ENCODE results near the gene CHRM3.

The CHRM3 gene

DNA sequence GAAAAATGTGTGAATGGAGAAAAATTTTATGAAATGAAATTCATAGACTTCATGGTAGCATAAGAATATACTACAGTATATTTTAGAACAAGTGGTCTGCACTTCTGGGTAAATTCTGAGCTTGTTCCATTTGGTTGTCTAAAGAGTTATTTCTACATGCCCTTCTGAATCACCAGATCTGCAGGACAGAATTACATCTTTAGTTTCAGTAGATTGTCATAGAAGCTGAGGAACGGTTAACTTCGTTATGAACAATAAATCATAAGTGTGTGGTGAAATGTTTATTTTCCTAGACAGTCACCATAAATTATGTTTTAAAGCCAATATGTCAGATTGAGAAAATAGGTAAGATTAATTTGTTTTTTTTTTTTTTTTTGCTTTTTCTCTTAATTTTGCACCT is 30.9 kb downstream of the CHRM3 start:
- DNase-seq: no peak

DNA sequence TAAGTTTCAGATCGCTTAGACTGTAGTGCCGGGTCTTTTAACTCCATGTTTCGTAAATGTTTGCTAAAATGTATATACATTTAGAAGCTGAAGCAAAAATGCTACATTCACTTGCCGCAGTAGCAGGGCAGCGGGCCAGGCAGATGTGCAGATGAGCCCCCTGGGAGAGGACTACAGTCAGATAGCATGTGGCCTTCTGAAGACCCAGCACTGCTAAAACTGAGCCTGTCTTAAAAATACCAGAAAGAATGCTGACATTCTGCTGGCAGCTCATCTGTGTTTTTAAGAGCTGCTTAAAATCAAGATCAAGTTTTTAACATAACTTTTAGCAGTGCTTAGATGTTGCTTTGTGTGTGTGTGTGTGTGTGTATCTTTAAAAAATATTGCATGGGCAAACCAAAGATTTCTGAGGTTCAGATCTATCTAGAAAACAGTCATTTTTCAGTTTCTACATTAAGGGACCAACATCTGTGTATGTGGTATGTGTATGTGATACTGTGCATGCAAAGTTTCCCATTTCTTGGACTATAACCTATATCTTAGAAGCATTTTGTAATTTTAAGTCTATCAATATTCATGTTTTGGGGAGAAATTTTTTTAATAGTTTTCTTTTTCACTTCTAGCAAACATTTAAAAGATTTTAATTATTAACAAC is 31.7 kb downstream of the CHRM3 start:
- no peak for DNase-seq

DNA sequence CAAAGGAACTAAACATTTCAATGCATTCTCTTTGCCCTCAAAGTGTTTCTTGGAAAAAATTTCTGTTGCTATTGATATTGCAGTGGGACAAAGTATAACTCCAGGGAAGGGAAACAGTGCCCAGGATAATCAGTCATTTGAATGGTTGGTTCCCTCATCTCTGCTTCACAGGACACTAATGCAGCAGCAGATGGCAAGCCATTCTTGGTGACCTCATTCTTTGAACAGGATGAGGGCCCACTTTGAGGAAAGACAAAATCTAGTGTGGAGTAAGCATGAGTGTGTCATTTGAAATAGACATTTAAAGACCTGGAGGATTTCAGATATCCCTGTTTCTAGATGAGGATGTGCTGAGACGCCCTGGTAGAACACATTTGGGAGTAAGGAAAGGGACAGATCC is 32.3 kb downstream of the CHRM3 start:
- DNase-seq: no peak

DNA sequence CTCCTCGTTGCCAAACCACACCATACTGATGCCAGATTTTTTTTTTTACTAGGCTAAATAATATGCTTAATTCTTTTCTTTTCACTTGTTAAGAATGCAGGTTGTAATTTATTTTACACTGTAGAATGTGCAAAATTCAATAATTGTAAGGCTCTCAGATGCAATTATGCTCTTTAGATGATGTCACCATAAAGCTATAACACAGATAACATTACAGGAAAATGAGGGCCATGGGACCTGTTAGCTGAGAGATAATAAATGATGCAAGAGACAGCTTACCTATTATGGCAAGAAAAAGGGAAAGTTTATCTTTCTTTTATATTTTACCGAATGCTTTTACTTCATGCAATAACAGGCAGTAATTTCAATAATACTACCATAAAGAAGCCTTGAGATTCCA is 35.4 kb downstream of the CHRM3 start:
- no peak for DNase-seq

DNA sequence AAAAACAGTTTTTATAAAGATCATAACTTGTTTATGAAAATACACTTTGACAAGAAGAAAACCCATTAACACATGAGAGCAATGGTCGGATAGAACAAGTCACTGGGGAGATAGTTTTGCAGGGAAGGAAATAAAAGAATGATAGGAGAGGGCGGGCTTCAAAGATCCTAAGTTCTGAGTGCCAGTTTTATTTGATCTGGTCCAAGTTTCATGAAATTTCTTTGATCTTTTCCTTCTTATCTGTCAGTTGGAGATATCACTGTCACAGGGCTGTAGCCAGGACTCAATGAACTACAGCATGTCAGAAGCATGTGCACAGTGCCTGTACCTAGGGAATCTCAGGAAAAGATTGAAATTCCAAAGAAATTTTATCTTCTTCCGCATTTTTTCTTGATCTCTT is 36.5 kb downstream of the CHRM3 start:
- no peak for DNase-seq

DNA sequence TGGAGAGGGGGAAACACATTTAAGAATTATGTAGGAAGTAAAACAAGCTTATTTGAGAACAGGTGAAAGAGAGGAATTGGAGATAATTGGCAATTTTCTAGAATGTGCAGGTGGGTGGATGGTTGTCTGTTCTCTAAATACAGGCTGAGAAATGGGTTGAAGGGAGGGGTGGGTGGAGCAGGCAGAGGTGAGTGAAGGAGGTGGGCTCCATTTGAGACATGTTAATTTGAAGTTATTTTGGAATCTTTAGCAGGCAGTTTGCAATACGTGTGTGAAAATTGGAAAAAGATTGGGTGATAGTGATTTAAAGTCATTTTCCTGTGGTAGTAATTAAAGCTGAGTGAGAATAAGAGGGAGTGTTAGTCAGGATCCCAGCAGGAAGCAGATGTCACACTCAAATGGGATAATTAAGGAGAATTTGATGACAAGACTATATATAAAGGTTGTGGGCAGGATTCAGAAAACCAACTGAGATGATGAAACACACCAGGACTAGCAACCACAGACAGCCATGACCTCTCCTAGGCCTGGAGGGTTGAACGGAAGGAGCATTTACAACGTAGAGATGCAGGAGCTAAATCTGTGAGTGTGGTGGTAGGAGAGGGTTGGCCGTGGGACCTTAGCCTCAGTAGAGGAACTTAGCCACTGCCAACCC is 40.6 kb downstream of the CHRM3 start:
- DNase-seq: no peak

DNA sequence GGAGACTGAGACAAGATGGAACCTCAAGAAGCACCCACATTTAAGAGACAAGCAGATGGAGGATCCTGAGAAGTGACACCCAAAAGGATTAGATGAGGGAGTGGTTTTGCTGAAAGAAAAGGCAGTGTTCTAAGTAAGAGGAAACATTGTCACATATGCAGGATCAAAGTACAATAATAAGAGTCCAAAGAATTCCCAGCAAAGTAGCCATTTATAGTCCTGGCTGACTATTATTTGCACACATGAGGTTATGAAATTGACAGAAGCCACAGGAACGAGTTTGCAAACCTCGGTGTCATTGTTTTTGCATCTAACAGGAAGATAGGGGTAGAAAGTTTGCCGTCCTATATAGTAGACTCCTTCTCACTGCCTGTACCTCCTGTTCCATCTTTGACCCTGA is 41.3 kb downstream of the CHRM3 start:
- DNase-seq: no peak

DNA sequence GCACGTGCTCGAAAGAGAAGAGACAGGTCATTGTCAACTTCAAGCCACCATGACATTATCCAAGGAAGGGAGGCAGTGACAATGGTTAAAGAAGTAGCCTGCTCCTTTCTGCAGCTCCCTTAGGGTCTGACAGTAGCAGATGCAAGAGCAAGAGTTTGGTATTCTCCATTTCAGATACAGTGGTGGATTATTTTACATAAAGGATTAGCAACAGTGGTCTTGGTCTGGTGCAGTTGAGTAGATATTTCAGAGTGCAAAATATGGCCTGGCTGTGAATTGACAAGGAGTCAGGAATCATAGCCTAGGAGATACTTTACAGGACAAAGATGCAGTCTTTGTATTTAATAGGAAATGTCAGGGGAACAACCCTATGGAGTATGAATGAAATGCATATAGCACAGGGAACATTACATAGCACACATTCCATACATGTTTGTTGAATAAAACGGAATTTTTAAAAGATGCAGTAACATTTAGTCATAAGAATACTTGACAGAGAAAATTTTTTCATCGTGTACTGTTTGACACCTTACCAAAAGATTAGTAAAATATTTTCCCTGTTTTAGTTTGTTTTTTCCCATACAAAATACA is 41.8 kb downstream of the CHRM3 start:
- DNase-seq: no peak

DNA sequence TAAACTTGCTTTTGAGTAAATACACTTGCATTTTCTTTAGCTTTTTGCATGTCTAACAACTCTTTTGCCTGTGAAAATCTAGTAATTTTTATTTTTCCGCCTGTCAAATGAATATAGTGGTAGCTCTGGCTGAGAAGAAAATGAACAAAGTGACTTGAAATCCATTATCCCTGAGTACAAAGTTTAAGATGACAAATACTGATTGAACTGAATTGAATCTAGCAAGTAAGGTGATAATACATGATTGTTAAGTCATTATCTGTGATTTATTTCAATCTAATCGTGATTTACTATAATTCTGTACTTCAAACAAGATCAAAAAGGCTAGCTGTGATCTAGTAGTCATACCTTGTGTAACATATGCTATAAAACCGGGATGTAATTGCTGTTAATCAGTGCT is 42.8 kb downstream of the CHRM3 start:
- no peak for DNase-seq

DNA sequence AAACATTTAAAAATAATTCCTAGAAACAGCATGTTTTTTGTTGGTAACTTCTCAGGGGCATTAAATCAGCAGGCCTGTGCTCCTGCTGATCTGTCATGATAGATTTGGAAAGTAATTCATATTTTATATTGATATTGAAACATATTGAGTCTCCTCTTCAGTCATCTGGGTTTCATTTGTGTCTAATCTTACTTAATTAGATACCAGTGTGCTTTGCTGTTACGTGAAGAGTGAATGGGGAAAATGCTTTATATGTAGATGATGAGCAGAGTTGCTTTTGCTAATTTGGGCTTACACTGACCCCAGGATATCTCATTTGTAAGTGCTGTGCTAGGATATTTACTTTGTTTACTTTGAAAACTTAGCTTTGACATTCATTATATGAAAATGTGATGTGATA is 45.9 kb downstream of the CHRM3 start:
- DNase-seq: no peak

DNA sequence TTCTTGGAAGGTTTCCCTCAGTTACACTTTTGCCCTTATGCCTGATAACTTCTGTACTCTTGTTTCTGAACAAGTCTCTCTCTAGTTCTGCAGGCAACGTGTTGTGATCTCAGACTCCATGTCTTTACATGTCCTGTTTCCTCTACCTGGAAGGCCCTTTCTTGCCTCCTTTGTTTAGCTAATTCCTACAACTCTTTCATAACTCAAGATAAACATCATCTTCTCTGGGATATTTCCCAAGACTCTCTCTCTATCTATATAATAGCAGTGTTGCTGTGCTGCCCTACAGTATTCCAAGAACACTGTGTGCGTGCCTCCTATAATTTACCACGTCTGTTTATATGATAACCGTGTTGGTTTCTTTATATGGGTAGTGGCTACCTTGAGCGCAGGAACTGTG is 47.8 kb downstream of the CHRM3 start:
- DNase-seq: no peak

All from activated gamma-delta T cell (primary cell).